Measurements from ENCODE around the gene FBXO28.

- TF ChIP-seq, protein P1, sequence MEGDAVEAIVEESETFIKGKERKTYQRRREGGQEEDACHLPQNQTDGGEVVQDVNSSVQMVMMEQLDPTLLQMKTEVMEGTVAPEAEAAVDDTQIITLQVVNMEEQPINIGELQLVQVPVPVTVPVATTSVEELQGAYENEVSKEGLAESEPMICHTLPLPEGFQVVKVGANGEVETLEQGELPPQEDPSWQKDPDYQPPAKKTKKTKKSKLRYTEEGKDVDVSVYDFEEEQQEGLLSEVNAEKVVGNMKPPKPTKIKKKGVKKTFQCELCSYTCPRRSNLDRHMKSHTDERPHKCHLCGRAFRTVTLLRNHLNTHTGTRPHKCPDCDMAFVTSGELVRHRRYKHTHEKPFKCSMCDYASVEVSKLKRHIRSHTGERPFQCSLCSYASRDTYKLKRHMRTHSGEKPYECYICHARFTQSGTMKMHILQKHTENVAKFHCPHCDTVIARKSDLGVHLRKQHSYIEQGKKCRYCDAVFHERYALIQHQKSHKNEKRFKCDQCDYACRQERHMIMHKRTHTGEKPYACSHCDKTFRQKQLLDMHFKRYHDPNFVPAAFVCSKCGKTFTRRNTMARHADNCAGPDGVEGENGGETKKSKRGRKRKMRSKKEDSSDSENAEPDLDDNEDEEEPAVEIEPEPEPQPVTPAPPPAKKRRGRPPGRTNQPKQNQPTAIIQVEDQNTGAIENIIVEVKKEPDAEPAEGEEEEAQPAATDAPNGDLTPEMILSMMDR (IDR thresholded peaks at IDR 0.05), result no peak
- no peak for TF ChIP-seq EZH2phosphoT487 (IDR thresholded peaks at IDR 0.05; ENCODE audit: borderline replicate concordance, low read depth)
- no peak for TF ChIP-seq RFX5 (IDR thresholded peaks at IDR 0.05; ENCODE audit: low read length)
- no peak for TF ChIP-seq USF1 (IDR thresholded peaks at IDR 0.05; ENCODE audit: borderline replicate concordance, low read depth)
- no peak for TF ChIP-seq FOXJ3 (CRISPR knock-in tag; IDR thresholded peaks at IDR 0.05)
- no peak for TF ChIP-seq TAF1 (IDR thresholded peaks at IDR 0.05; ENCODE audit: borderline replicate concordance, low read depth, low read length)
- no peak for TF ChIP-seq YY1 (IDR thresholded peaks at IDR 0.05; ENCODE audit: low read depth)
- TF ChIP-seq RCOR1 (IDR thresholded peaks at IDR 0.05; ENCODE audit: low read length), result no peak
- TF ChIP-seq FOXM1 (IDR thresholded peaks at IDR 0.05; ENCODE audit: low read depth), result no peak
These were observed 49.8 kb upstream of the FBXO28 start for GRCh38 chr1:224064150-224064549.

Measured in SK-N-SH (cell line).